Activated CD4-positive, alpha-beta T cell treated with anti-CD3 and anti-CD28 coated beads, Interleukin-2, amount 50 U/mL, for 4 hours (primary cell): ENCODE measurements around the gene NDUFC1.
"Not testable (repeated sequence)": the region's sequence is repeated elsewhere in the genome, so short reads cannot be mapped to it uniquely, and the experiment has no call there.

Experiments
- DNase-seq, 2 experiments: peaks; one replicate each; pipeline ENCODE4 v3.0.0-alpha.2; 2020

Gene NDUFC1

DNA sequence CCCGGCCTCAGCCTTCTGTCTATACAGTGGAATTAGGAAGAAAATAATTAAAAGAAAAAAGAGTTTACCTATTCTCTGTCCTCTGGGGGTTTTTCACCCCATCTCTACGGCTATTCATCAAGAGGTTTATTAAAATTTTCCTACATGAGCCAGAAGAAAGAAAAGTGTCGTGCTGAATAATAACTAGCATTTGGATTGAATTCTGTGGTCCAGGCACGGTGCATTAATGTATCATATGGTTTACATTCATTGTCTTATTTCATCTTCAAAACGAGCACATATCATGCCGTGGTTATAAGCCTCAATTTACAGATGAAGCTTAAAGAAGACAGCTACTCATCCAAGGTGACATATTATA, 6.4 kb downstream of the NDUFC1 start:
- no peak for DNase-seq

DNA sequence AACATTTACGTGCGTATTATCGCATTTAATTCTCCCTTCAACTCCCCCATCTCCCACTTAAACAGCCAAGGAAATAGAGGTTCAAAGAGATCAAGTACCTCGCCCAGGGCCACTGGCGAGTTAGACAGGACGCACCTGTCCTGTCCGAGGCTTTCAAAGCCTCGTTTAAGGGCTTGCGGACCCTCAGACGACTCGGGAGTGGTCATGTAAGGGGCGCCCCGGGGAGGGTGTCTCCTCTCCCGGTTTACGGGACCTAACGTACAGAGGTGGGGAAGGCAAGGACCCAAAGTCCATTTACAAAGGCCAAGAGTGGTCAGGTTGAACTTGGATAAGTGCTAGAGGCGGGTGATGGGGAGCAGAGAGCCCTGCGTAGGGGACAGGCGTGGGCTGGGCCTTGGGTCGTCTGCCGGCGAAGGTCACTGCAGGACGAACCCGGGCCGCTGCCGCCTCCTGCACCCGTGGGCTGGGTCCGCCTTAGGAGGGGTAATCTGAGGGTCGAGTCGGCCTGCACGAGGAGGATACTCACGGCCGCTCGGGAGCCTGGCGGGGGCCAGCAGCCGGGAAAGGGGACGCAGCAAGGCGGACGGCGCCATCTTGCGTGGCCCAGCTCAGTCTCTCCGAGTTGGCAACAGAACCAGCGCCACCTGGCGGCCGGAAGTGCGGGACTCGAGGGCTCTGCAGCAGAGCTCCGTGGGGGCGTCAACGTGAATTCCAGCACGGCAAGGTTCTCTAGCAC, 6.9 kb downstream of the NDUFC1 start:
- peak; percentile 97 to 98 for DNase-seq

DNA sequence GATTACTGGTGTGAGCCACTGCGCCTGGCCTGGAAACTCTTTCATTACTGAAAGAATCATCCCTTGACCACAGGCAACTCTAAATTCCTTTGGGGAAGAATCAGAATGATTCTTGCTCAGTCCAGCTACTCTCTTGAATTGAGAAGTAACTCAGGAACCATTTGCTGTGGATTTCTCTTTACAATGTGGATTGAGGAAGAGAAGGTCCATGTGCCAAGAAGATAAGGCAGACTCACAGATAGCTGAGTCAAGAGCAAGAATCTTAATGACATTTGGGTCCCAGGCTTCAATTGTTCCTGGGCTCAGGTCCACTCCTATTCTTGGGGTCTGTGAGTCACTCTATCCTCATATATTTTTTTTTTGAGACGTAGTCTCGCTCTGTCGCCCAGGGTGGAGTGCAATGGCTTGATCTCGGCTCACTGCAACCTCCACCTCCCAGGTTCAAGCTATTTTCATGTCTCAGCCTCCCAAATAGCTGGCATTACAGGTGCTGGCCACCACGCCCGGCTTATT, 16.0 kb downstream of the NDUFC1 start:
- DNase-seq: no peak

DNA sequence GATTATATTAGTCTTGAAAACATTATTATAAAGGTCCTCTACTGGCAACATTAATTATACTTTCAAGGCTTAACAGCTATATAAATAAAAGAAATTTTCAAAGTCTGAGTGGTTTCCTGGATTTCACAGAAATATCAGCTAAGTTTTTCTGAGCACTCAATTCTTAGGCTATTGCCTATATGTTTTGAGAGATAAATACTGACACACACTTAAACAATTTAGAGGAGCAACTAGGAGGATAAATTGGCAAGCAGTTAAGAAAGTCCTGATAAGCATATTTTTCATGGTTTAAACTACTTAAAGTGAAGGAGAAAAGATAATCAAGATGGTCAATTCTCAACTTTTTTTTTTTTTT, 19.6 kb downstream of the NDUFC1 start:
- DNase-seq: no peak

DNA sequence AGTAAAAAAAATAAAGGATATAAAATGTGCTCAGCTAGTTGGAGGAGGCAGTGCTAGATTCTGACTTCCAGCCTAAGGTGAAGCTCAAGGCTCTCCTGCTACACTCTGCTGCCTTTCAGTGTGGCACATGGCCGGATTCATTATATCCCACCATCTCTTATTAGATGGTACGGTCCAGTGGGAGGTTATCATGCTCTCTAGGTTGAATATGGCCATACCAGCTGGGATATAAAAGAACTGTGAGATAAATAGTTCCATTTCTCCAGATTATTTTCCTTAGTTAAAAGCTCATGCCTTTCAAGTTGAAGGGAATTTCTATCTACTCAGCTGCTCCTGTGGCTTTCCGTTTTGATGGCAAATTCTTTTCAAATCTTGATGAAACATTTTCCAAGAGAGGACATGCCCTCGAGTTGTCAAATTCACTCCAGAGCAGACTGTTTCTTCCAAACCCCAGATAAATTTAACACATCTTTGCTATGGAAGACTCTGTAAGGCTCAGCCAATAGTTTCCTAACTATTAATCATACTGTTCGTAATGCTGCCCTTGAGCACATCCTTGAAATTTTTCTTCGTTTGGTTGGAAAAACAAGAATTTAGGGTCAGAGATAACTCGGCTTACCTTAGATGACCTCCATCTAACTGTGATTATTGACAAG, 20.1 kb downstream of the NDUFC1 start:
- no peak for DNase-seq

DNA sequence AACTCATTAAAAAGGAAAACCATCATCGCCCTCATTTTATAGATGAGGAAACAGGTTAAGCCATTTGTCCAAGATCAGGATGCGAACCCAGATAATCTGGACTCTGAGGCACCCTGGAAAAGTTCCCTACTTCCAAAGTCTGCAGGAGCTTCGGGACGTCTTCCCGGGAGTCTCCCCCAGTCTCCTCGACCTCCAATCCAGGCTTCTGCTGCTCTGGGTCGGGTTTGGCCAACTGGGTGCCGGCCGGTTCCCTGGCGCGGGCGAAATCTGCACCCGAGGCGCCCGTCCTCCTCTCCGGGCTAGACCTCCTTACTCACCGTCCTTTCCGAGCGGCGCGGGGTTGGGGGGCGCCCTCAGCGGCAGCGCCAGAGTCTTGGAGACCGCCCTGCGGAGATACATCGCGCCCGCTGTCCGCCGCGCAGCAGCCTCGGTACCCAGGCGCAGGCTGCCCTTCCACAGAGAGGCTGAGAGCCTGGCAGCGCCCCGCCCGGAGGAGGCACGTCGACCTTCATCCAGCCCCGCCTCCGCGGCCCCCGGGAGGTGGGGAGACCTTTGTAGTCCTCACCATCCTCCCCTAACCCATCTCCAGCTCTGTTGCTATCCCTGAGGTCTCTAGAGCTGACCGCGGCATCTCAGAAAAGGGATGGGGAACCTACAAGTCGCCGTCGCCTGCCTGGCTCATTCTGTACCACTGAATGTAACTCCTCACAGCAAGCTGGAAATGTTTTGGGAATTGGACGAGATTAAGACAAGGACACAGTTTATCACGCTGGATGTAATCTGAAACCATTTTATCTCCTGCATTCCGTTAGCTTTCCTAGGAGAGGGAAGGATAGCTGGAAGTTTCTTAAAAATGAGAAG, 22.3 kb downstream of the NDUFC1 start, which contains the start of gene MGARP:
MGARP (minus strand) TSS at position 466 of the 861 bp plus-strand sequence; CDS start at position 399, 67 bp downstream.
- peak in 1 of 2 experiments; percentile 18 for DNase-seq

DNA sequence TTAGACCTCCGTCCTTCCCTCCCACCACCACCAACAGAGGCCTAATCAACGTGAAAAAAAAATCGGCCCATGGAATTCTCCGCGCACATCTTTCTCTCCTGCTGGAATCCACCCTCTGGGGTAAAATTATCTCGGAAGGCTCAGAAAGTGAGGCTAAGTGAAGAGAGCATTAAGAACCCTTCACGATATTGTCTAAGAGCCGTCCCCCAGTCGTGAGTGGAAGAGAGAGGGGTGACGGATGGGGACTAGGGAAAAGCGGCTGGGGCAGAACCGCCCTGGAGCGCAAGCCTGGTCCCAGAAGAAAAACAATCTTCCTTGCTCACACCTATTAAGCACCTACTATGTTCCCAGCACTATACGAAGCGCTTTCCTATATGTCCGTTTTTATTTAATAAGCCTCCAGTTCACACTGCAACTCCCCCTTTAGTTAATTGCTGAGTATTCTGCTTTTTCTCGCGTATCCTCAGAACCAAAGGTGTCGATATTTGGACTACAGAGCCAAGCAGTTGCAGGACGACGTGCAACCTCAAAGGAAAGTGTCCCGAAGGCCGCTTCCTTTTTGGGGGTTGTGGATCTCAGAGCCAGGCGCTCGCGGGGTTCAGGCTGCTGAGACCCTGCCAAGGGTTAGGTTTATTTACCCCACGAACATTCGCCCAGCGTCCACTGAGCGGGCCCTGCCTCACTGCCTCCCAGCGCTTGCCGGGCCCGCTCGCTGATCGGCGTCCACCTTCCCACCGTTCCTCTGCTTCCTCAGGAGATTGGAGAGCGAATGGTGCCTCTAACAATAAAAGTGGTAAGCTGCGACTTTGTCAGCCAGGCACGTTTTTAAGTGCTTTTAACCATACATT, 23.1 kb downstream of the NDUFC1 start:
- DNase-seq: no peak

DNA sequence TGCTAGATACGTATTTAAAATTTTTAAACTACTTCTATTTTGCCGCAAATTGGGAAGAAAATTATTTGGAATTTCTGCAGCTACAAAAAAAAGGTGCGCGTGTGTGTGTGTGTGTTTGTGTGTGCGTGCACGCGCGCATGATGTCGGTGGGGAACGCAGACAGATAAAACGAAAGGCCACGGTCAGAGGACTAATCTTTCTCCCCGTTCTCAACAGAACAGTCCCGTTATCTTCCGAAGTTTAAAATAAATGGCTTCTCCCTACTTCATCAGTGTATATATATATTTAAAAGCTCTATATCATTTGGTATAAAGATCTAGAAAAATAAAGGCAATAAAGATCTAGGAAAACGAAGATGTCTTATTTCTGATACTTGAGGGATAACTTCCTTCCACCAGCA, 23.8 kb downstream of the NDUFC1 start:
- DNase-seq: no peak

DNA sequence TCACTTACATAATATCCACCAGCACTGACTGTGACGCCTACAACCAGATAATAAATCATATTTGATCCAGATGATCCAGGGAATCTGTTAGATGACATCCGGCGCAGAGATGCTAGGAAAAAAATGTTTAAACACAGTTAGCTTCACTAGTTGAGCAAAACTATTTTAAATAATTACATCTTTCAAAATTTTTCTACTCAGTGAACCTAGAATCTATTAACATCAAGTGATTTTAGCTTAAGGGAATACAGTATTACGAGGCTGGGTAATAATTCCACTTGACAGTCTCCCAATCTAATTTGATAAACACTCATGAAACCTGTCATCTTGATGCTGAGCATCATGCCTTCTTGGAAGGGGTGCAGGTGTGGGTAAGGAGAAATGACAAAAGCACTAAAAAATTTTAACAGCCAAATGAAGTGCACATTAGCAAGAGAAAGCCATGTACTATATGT, 27.0 kb downstream of the NDUFC1 start:
- DNase-seq: no peak

DNA sequence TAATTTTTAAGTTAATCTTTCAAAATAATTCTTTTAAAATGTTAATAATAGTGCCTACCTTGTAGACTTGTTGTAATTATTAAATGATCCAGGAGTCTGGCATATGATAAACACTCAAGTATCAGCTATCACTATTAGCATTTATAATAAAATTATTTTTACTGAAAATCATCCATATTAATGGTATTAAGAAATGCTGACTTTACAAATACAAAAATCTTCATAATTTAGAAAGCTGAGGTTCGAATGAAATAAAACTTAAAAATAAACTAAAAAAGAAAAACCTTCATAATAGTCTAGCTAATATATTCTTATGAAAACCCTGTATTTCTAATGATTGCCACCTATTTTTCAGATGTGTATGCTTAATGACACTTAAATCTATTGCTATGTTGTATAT, 27.5 kb downstream of the NDUFC1 start:
- no peak for DNase-seq

DNA sequence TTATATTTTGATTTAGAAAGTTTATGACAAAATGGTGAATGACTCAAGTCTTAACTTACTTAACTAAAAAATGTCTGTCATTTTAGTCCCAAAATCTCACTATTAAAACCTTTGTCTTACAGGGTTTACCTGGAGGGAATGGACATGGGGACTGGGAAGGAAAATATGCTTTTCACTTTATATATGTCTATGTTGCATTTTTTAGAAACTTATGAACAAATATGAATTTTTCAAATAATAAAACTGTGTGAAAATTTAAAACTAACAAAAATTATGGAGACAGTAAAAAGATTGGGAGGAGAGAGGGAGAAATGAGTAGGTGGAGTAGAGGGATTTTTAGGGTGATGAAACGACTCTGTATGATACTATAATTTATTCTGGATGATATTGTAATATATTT, 28.4 kb downstream of the NDUFC1 start:
- no peak for DNase-seq

DNA sequence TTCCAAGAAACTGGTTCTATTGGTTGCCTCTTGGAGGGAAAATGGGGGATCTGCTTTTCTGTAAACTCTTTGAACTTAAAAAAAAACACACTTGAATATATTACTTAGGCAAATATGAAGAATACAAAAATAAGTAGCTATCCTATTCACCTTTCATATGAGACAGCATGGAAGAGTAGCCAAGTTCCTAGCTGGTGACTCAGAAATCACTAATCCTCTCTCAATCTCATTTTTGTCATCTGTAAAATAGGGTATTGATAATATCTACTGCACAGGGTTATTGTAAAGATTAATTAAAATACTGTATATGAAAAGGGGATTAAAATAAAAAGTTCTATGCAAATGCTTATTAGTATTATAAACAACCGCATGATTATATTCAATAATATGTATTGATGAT, 35.0 kb downstream of the NDUFC1 start:
- DNase-seq: no peak

DNA sequence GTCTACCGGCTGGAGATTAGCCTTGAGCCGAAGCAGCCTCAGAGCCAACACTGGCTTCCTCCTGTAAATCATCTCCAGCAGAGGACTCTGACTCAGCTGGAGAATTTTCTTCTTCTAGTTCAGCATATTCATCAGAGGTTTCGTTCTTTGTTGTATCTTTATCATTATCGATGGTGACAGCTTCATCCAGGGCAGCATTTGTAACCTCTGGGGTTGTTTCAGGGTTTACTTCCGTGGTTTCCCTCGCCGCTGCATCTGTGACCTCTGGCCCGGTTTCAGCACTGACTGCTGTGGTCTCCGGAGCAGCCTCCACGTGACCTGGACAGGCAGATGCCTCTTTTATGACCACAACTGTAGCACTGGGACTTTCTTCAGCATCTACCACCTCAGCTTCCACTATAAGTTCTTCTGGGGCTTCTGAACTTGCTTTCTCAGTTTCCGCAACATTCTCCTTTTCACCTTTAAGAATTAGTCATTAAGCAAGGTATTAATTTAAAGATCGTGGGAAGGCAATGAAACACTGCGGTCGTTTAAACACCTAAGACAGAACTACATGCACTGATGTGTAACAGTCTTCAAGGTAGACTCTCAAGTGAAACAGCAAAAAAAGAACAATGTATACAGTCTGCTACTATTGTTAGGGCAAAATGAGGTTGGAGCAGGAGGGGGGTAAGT, 35.6 kb downstream of the NDUFC1 start:
- peak; percentile 30 to 41 for DNase-seq

DNA sequence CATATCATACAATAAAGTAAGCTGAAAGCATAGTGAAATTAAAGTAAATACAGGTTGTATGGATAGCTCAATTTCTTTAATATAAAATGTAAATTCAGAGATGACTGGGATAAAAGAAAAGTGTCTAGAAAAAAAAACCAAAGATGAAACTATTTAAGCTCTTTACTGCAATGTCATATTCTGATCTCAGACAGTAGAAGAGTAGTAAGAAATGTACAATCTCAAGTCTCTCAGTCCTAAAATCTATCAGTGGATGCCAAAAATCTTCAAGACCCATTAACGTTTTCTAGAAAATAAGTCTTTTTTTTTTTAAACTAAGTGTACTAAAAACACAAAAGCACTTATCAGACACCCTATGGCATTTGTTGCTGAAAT, 36.1 kb downstream of the NDUFC1 start:
- DNase-seq: no peak

DNA sequence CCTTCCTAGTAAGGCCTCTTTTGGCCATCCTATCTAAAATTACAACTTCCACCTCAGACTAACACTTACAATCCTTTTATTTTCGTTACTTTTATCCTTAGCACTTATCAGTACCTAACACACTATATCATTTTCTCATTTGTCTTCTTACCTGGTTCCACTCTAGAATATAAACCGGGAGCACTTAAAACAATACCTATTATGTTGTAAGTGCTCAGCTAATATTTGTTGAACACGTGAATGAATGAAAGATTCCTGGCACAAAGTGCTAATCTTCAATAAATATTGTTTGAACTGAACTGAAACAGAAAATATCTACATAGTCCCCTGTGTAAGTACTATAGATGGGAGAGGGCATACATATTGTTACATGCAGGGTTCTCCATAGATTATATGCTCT, 36.6 kb downstream of the NDUFC1 start:
- no peak for DNase-seq

DNA sequence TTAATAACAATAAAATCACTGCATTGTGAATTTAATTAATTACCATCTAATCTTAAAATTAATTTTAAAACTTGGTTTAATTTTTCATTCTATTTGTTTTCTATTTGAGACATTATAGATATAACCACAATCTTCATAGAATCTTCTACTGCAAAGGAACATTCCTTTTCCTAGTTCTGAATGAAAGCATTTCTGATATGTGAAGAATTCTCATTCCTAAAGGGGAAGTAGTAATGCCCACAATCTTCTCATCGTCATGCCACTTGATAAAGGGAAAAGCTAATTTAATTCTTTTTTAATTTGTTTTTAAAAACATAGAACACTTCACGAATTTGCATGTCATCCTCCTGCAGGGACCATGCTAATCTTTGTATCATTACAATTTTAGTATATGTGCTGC, 45.9 kb downstream of the NDUFC1 start:
- no peak for DNase-seq

DNA sequence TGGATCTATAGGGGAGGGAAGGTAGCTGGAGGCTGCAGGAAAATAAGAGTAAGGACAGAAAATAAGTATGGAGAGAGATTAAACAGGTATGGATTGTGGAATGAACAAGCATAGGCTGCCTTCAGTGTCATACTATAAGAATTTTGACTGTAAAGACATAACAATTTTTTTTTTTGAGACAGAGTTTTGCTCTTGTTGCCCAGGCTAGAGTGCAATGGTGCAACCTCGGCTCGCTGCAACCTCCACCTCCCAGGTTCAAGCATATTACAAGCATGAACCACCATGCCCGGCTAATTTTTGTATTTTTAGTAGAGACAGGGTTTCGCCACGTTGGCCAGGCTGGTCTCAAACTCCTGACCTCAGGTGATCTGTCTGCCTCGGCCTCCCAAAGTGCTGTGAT, 46.7 kb downstream of the NDUFC1 start:
- not testable (repeated sequence) for DNase-seq

DNA sequence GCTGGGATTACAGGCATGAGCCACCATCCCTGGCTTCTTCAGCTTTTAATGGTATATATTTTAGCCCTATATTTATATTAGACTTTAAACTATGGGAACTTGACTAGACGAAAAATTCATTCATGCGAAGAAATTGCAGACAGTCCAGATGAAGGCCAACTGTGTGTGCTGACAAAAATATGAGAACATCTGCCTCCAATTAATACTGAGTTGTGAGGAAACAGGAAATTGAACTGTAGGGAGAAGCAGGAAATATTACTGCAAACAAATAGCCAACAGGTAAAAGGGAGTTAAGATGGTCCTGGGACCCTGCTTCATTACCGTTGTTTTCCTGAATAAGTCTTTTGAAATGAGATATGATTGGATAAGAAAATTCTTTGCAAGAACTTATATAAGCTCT, 48.6 kb downstream of the NDUFC1 start:
- no peak for DNase-seq

DNA sequence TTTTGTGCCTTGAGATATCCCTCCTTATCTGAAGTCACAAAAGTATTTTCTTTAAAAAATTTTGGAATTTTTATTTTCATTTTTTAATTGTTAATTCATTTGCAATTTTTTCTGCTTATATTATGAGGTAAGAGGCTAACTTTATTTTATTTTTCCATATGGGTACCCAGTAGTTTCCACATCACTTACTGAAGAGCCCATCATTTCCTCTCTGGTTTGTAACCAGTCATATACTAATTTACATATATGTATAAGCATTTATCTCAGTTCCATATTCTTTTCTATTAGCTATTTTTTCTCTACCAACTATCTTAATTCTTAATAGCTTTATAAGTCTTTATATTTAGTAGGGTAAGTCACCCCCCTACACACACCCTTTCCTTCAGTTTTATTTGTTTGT, 49.2 kb downstream of the NDUFC1 start:
- no peak for DNase-seq

DNA sequence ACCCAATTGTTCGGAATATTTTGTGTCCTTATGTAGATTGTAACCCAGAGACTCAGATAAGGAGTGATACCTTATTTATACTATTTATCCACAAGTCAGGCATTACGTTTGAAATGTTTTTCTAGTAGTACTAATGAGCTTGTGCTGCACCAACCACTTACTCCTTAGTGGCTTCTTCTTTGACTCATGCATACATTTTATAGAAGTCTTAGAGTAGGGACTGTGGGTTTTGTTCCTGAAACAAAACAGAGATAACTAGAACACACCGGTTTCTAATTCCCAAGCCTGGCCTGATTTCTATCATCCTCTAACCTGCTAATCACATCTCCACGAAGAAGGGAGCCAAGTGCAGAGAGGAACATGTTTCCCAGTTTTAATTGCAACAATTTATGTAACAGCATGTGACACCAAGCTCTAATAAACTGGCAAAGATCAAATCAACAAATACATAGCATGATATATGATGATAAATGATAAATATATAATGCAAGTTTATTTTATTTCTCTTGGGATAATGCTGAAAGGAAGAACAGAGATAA, 54.5 kb downstream of the NDUFC1 start:
- no peak for DNase-seq

DNA sequence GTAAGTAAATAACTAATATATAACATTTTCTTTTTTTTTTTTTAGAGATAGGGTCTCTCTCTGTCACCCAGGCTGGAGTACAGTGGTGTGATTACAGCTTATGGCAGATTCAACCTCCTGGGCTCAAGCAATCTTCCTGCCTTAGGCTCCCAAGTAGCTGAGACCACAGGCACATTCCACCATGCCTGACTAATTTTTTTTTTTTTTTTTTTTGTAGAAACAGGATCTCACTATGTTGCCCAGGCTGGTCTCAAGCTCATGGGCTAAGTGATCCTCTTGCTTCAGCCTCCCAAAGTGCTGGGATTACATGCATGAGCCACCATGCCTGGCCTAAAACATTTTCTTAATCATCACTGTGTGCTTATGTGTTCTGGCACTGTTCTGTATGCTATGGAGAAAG, 55.0 kb downstream of the NDUFC1 start:
- DNase-seq: no peak

DNA sequence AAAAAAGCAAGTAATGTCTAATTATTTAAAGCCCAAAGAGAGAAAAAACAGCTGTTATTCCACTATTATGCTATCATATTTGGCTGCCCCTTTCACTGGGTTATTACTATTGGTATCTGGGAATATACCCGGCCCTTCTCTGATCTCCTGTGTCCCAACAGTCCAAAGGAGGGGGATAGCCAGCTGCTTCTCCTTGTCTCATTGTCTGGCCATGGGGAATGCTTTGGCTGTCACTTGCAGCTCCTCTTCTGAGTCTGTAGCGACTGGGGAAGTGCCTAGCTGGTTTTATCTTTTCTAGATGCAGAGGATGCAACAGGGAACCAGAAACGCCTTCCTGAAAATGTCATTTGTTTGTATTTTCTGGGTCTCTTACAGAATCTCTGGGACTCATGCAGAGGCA, 56.1 kb downstream of the NDUFC1 start:
- no peak for DNase-seq
